ENCODE results near the gene PFDN2.

PFDN2 gene

DNA sequence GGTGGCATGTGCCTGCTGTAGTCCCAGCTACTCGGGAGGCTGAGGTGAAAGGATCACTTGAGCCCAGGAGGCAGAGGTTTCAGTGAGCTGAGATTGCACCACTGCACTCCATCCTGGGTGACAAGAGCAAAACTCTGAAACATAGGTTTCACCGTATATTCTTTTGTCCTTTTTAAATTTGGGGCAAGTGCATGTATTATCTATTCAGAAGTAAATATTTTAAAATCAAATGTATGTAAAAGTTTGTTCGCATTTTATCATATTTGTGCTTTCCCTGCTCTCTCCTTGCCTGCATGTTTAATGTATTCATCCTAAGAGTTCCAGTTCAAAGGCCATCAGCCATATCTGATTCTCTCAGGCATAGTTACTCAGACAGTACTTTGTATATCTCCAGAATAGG lies 28.0 kb upstream of the PFDN2 start:
- Histone ChIP-seq H3K4me2 (no peak overlapping the region), H3K36me3 (ENCODE audit: insufficient read depth) (no peaks in the 10 kb centered on the region), H3K4me3 (IDR thresholded peaks at IDR 0.05; ENCODE audit: insufficient read depth, low read depth, low read length) (no peak overlapping the region), H4K20me1 (ENCODE audit: insufficient read depth) (no peaks in the 10 kb centered on the region), H3K9ac (no peak overlapping the region), H3K4me1 (ENCODE audit: low read depth, poor library complexity, severe bottlenecking) (no peaks in the 10 kb centered on the region), H3K27ac (no peak overlapping the region), H3K27me3 (ENCODE audit: insufficient read depth, low read depth) (no peaks in the 10 kb centered on the region), H3K79me2 (ENCODE audit: insufficient read depth, low read depth) (no peaks in the 10 kb centered on the region), H2AFZ (ENCODE audit: low read depth) (no peak overlapping the region)
- TF ChIP-seq, protein P1, sequence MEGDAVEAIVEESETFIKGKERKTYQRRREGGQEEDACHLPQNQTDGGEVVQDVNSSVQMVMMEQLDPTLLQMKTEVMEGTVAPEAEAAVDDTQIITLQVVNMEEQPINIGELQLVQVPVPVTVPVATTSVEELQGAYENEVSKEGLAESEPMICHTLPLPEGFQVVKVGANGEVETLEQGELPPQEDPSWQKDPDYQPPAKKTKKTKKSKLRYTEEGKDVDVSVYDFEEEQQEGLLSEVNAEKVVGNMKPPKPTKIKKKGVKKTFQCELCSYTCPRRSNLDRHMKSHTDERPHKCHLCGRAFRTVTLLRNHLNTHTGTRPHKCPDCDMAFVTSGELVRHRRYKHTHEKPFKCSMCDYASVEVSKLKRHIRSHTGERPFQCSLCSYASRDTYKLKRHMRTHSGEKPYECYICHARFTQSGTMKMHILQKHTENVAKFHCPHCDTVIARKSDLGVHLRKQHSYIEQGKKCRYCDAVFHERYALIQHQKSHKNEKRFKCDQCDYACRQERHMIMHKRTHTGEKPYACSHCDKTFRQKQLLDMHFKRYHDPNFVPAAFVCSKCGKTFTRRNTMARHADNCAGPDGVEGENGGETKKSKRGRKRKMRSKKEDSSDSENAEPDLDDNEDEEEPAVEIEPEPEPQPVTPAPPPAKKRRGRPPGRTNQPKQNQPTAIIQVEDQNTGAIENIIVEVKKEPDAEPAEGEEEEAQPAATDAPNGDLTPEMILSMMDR (conservative IDR thresholded peaks at IDR 0.05; ENCODE audit: low read depth, low read length) = no peak

DNA sequence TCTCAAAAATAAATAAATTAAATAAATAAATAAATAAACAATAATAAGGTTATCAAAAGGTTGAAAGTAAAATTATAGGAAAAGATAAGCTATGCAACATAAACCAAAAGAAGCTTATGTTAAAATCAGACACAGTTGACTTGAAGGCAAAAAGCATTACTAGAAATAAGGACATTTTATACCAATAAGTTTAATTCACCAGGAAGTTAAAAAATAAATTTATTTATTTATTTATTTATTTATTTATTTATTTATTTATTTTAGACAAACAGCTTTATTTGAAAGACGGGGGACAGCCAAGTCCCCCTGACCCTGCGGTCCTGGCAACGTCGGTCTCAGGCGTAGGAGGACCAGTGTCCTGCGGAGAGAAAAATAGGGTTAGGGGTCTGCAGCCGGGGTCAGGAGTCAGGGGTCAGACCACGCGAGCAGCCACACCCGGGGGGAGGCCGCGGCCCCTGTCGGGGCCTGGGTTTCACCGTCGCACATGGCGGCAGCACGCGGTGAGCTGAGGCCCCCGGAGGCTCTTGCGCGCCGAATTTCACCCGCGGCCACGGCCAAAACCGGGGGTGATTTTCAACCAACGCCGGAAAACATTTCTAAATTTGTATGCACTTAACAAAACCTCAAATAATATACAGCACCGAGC lies 23.0 kb upstream of the PFDN2 start:
- H3K9ac ChIP-seq = no peak overlapping the region

DNA sequence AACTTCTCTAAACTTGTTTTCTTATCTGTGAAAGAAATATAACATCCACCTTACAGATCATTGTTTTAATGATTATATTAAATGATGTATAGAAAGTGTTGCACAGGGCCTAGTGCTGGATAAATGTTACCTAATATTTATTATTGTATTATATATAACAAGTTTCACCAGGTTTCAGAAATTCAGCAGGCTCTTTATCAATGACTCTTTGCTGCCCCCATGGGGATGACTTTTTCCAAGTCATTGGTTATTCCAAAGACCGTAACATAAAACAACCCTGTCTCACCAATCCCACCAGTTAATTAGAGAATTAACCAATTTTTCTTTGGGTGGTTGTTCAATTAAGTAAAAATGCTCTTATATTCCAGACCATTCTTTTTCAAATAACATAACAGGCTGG lies 21.9 kb upstream of the PFDN2 start:
- H3K4me3 ChIP-seq (IDR thresholded peaks at IDR 0.05; ENCODE audit: insufficient read depth, low read depth, low read length) = no peak overlapping the region
- H3K4me2 ChIP-seq = no peak overlapping the region
- no peak overlapping the region for H3K27ac ChIP-seq
- no peak overlapping the region for H3K9ac ChIP-seq
- H3K4me1 ChIP-seq (ENCODE audit: low read depth, poor library complexity, severe bottlenecking) = peaks cover 4% of the 10 kb centered on the region
- no peaks in the 10 kb centered on the region for H3K36me3 ChIP-seq (ENCODE audit: insufficient read depth)
- no peaks in the 10 kb centered on the region for H3K27me3 ChIP-seq (ENCODE audit: insufficient read depth, low read depth)
- TF ChIP-seq, protein P1 (conservative IDR thresholded peaks at IDR 0.05; ENCODE audit: low read depth, low read length) = peak; percentile 85
- H2AFZ ChIP-seq (ENCODE audit: low read depth) = no peak overlapping the region
- H4K20me1 ChIP-seq (ENCODE audit: insufficient read depth) = no peaks in the 10 kb centered on the region
- peaks cover 6% of the 10 kb centered on the region for H3K79me2 ChIP-seq (ENCODE audit: insufficient read depth, low read depth)

More for the DNA sequence above, 23.0 kb upstream of the PFDN2 start:
- TF ChIP-seq, protein P1 (conservative IDR thresholded peaks at IDR 0.05; ENCODE audit: low read depth, low read length) = no peak
- Histone ChIP-seq H4K20me1 (ENCODE audit: insufficient read depth) (no peaks in the 10 kb centered on the region), H3K4me3 (IDR thresholded peaks at IDR 0.05; ENCODE audit: insufficient read depth, low read depth, low read length) (no peak overlapping the region), H3K4me2 (no peak overlapping the region), H3K27me3 (ENCODE audit: insufficient read depth, low read depth) (no peaks in the 10 kb centered on the region), H3K27ac (no peak overlapping the region), H3K36me3 (ENCODE audit: insufficient read depth) (no peaks in the 10 kb centered on the region), H2AFZ (ENCODE audit: low read depth) (no peak overlapping the region), H3K4me1 (ENCODE audit: low read depth, poor library complexity, severe bottlenecking) (no peaks in the 10 kb centered on the region), H3K79me2 (ENCODE audit: insufficient read depth, low read depth) (no peaks in the 10 kb centered on the region)

DNA sequence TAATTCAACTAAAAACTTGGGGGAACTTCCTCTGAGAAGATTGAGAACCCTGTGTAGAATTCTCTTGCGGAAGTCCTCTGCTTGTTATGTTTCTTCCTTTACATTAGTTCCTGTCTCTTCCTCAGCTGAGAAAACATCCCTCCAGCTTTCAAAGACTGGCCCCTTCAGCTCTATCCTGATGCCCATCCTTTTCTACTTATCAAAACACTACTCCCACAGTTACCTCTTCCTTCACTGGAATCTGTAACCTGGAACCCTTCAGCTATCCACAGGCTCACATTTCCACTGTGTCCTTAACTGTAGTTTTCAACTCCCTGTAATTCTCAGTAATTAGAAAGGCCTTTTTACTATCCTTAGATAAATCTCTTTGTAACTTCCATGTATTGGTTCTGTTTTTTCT lies 20.6 kb upstream of the PFDN2 start:
- peaks cover 16% of the 10 kb centered on the region for H3K4me1 ChIP-seq (ENCODE audit: low read depth, poor library complexity, severe bottlenecking)
- no peak overlapping the region for H3K27ac ChIP-seq
- H3K27me3 ChIP-seq (ENCODE audit: insufficient read depth, low read depth) = no peaks in the 10 kb centered on the region
- no peaks in the 10 kb centered on the region for H4K20me1 ChIP-seq (ENCODE audit: insufficient read depth)
- H3K4me3 ChIP-seq (IDR thresholded peaks at IDR 0.05; ENCODE audit: insufficient read depth, low read depth, low read length) = no peak overlapping the region
- no peak overlapping the region for H2AFZ ChIP-seq (ENCODE audit: low read depth)
- H3K4me2 ChIP-seq = no peak overlapping the region
- H3K9ac ChIP-seq = no peak overlapping the region
- TF ChIP-seq, protein P1 (conservative IDR thresholded peaks at IDR 0.05; ENCODE audit: low read depth, low read length) = no peak
- peaks cover 20% of the 10 kb centered on the region for H3K79me2 ChIP-seq (ENCODE audit: insufficient read depth, low read depth)
- no peaks in the 10 kb centered on the region for H3K36me3 ChIP-seq (ENCODE audit: insufficient read depth)

All from KMS-11 (cell line).